Stimulated activated CD8-positive, alpha-beta memory T cell treated with anti-CD3 and anti-CD28 coated beads, Interleukin-2, amount 100 ng/mL, for 1 hour (primary cell): ENCODE measurements around the gene ZNF580.

Experiments used
- DNase-seq, 2 donors: peaks; one replicate each; pipeline ENCODE4 v3.0.0-alpha.2; 2020; ENCODE audit warnings: low read depth in 2 of 2

Gene ZNF580

GRCh38 chr19:55677572-55678028 is 36.8 kb downstream of the ZNF580 start:
- no peak for DNase-seq

- DNase-seq, result no peak
These were observed 37.4 kb downstream of the ZNF580 start for GRCh38 chr19:55678121-55678671.

GRCh38 chr19:55679343-55680257 is 38.8 kb downstream of the ZNF580 start:
- no peak for DNase-seq

GRCh38 chr19:55680339-55681130 is 39.7 kb downstream of the ZNF580 start:
- no peak for DNase-seq

GRCh38 chr19:55681131-55682092 is 40.6 kb downstream of the ZNF580 start:
- DNase-seq, result no peak

- no peak for DNase-seq
These were observed 42.9 kb downstream of the ZNF580 start for GRCh38 chr19:55683449-55684261.

- no peak for DNase-seq
These were observed 44.3 kb downstream of the ZNF580 start for GRCh38 chr19:55684946-55685681.

- DNase-seq, result no peak
These were observed 45.0 kb downstream of the ZNF580 start for GRCh38 chr19:55685776-55686175.

GRCh38 chr19:55686311-55687050 is 45.7 kb downstream of the ZNF580 start:
- no peak for DNase-seq

GRCh38 chr19:55687281-55688201 is 46.7 kb downstream of the ZNF580 start:
- DNase-seq, result no peak

GRCh38 chr19:55688422-55689218 is 47.8 kb downstream of the ZNF580 start:
- no peak for DNase-seq

GRCh38 chr19:55689411-55690108 is 48.8 kb downstream of the ZNF580 start:
- DNase-seq, result no peak

- DNase-seq, result no peak
These were observed 49.4 kb downstream of the ZNF580 start for GRCh38 chr19:55690109-55690768.

GRCh38 chr19:55690769-55691545 is 50.2 kb downstream of the ZNF580 start:
- DNase-seq, result no peak
